Panc1 (cell line): ENCODE results near the gene SEZ6L.

Experiments used
- POLR2AphosphoS5 ChIP-seq: IDR thresholded peaks from 2 replicates; pipeline ENCODE4 v1.6.1; 2012; ENCODE audit warnings: mild to moderate bottlenecking, low read depth, low read length, moderate library complexity
- TCF7L2 ChIP-seq: IDR thresholded peaks from 2 replicates; pipeline ENCODE4 v1.6.1; 2011; ENCODE audit warnings: mild to moderate bottlenecking, low read depth, low read length, inconsistent platforms
- TF ChIP-seq, protein P1 (sequence below): fragments of 450-650 bp; IDR thresholded peaks from 2 replicates; pipeline ENCODE4 v1.5.1; 2017; ENCODE audit warnings: mild to moderate bottlenecking

DNA sequence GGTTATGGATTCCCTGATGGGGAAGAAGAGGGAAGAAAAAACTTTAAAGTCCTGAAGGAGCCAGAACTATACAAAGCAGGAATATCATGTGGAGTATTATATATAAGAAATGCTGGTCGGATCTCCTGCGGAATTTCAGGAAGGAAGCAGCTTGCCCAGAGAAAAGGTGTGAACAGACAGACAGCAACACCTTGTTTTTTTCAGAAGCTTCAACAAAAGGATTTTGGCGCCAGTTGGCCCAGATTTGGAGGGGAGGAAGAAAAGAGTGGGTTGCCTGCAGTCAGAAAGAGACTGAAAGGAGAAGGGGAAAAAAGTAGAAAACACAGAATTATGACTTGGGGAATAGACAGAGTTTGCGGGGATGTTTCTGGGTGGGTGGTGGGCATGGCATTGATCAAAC lies 45.2 kb downstream of the SEZ6L start:
- TF ChIP-seq, protein P1, sequence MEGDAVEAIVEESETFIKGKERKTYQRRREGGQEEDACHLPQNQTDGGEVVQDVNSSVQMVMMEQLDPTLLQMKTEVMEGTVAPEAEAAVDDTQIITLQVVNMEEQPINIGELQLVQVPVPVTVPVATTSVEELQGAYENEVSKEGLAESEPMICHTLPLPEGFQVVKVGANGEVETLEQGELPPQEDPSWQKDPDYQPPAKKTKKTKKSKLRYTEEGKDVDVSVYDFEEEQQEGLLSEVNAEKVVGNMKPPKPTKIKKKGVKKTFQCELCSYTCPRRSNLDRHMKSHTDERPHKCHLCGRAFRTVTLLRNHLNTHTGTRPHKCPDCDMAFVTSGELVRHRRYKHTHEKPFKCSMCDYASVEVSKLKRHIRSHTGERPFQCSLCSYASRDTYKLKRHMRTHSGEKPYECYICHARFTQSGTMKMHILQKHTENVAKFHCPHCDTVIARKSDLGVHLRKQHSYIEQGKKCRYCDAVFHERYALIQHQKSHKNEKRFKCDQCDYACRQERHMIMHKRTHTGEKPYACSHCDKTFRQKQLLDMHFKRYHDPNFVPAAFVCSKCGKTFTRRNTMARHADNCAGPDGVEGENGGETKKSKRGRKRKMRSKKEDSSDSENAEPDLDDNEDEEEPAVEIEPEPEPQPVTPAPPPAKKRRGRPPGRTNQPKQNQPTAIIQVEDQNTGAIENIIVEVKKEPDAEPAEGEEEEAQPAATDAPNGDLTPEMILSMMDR = no peak
- TF ChIP-seq POLR2AphosphoS5 = no peak
- TF ChIP-seq TCF7L2 = no peak
